Measurements from ENCODE around the gene CELSR1. TPM values are rescaled to one million over a fixed set of nuclear protein-coding genes. Genes with fewer than 3 reads are reported as not detected.
A peak's percentile ranks its signal among the peaks of the same experiment; 100 is the strongest.

Gene CELSR1
- total RNA-seq, 3 donors from 2014 or later (not counting 1 experiment from before 2014, with no cell fraction given): 0.89 to 3.9 (median 1.9) TPM

GRCh38 chr22:46355369-46355995, 181.9 kb downstream of the CELSR1 start:
- DNase-seq: peak; percentile 70 to 80
- intact Hi-C loops (cut with micrococcal nuclease): loop anchor here (1.0 kb wide), 1 partner anchor 187 kb away; no protein-coding TSS in a partner anchor
- no peak overlapping the region for H3K27ac Mint-ChIP-seq

GRCh38 chr22:46354993-46355305, 182.5 kb downstream of the CELSR1 start:
- Mint-ChIP-seq H3K4me1 (peaks cover 5 to 7% of the 10 kb centered on the region in 2 donors), H3K27me3 (ENCODE audit: low read depth in 2 of 2) (no peaks in the 10 kb centered on the region), H3K36me3 (no peaks in the 10 kb centered on the region), H3K9me3 (no peaks in the 10 kb centered on the region), H3K4me3 (no peak overlapping the region), H3K27ac (no peak overlapping the region)
- no peak for ATAC-seq
- DNase-seq: no peak
- H3K27ac ChIP-seq (ENCODE audit: low read length): no peak overlapping the region
- intact Hi-C loops (cut with micrococcal nuclease): loop anchor here (1.0 kb wide), 1 partner anchor 187 kb away; no protein-coding TSS in a partner anchor
- no peak overlapping the region for H3K4me3 ChIP-seq (ENCODE audit: low read length)
- no peaks in the 10 kb centered on the region for H3K9me3 ChIP-seq (ENCODE audit: control insufficient read depth, insufficient read depth, low read length)
- WGBS (ENCODE audit: insufficient coverage): 96% methylated on average over 7 of the region's 7 CpGs
- H3K27me3 ChIP-seq (ENCODE audit: control insufficient read depth, insufficient read depth, low read length): no peaks in the 10 kb centered on the region
- H3K36me3 ChIP-seq (ENCODE audit: control insufficient read depth, insufficient read depth, low read length): peaks cover 67% of the 10 kb centered on the region
- peaks cover 9% of the 10 kb centered on the region for H3K4me1 ChIP-seq (ENCODE audit: control insufficient read depth, insufficient read depth, low read length)
- no peak for TF ChIP-seq CTCF (IDR thresholded peaks at IDR 0.05)

More at GRCh38 chr22:46355369-46355995, 181.9 kb downstream of the CELSR1 start:
- Mint-ChIP-seq H3K4me1 (peaks cover 5 to 7% of the 10 kb centered on the region in 2 donors), H3K4me3 (no peak overlapping the region), H3K9me3 (no peaks in the 10 kb centered on the region), H3K27me3 (ENCODE audit: low read depth in 2 of 2) (no peaks in the 10 kb centered on the region), H3K36me3 (no peaks in the 10 kb centered on the region)
- no peak overlapping the region for H3K27ac ChIP-seq (ENCODE audit: low read length)
- WGBS (ENCODE audit: insufficient coverage): 68% methylated on average over 22 of the region's 22 CpGs
- peaks cover 63% of the 10 kb centered on the region for H3K36me3 ChIP-seq (ENCODE audit: control insufficient read depth, insufficient read depth, low read length)
- no peaks in the 10 kb centered on the region for H3K9me3 ChIP-seq (ENCODE audit: control insufficient read depth, insufficient read depth, low read length)
- peaks cover 9% of the 10 kb centered on the region for H3K4me1 ChIP-seq (ENCODE audit: control insufficient read depth, insufficient read depth, low read length)
- no peak overlapping the region for H3K4me3 ChIP-seq (ENCODE audit: low read length)
- peak; percentile 74 for TF ChIP-seq CTCF (IDR thresholded peaks at IDR 0.05)
- peak in 2 of 3 donors; percentile 82 to 84 for ATAC-seq
- H3K27me3 ChIP-seq (ENCODE audit: control insufficient read depth, insufficient read depth, low read length): no peaks in the 10 kb centered on the region

- H3K27me3 Mint-ChIP-seq (ENCODE audit: low read depth in 2 of 2): no peaks in the 10 kb centered on the region
- H3K4me3 ChIP-seq (ENCODE audit: low read length): no peak overlapping the region
- H3K4me3 Mint-ChIP-seq: no peak overlapping the region
- H3K36me3 ChIP-seq (ENCODE audit: control insufficient read depth, insufficient read depth, low read length): peaks cover 70% of the 10 kb centered on the region
- H3K36me3 Mint-ChIP-seq: no peaks in the 10 kb centered on the region
- no peak for TF ChIP-seq CTCF (IDR thresholded peaks at IDR 0.05)
- no peak overlapping the region for H3K27ac ChIP-seq (ENCODE audit: low read length)
- no peaks in the 10 kb centered on the region for H3K9me3 Mint-ChIP-seq
- peaks cover 9% of the 10 kb centered on the region for H3K4me1 ChIP-seq (ENCODE audit: control insufficient read depth, insufficient read depth, low read length)
- DNase-seq (no peak), ATAC-seq (no peak)
- no peak overlapping the region for H3K27ac Mint-ChIP-seq
- 96% methylated on average over 21 of the region's 21 CpGs for WGBS (ENCODE audit: insufficient coverage)
- peaks cover 5 to 7% of the 10 kb centered on the region in 2 donors for H3K4me1 Mint-ChIP-seq
- intact Hi-C loops (cut with micrococcal nuclease): no loop called here
- no peaks in the 10 kb centered on the region for H3K27me3 ChIP-seq (ENCODE audit: control insufficient read depth, insufficient read depth, low read length)
- no peaks in the 10 kb centered on the region for H3K9me3 ChIP-seq (ENCODE audit: control insufficient read depth, insufficient read depth, low read length)
These were observed 183.0 kb downstream of the CELSR1 start for GRCh38 chr22:46354176-46354992.

Data from natural killer cell (primary cell).